GM12874 (cell line): Measurements from ENCODE around the gene ESR2.

Experiments
- CTCF ChIP-seq: IDR thresholded peaks from 2 replicates; pipeline ENCODE4 v1.5.1; 2011; ENCODE audit warnings: low read depth, mild to moderate bottlenecking, control low read depth, low read length, moderate library complexity; ENCODE audit not compliant: insufficient read depth

The ESR2 gene

DNA sequence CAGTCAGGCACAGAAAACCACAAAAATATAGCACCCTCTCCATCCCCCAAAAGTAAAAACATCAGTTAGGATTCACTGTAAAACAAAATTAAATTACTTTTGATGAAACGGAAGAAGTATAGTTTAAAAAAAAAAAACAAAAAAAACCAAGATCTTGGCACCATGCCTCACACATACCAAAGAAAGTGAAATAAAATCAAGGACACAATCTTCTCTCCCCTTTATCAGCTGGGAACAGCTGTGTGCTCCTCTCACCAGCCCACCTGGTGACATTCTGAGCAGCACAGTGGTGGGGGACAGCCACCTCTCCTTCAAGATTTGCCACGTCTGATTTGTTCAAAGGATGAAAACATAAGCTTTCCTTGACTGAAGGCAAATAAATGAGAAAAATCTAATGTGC is 55.5 kb downstream of the ESR2 start:
- TF ChIP-seq CTCF = no peak

- TF ChIP-seq CTCF = no peak
These were observed 56.1 kb downstream of the ESR2 start for GRCh38 chr14:64238049-64238448.

GRCh38 chr14:64235652-64236640 is 58.2 kb downstream of the ESR2 start:
- no peak for TF ChIP-seq CTCF

DNA sequence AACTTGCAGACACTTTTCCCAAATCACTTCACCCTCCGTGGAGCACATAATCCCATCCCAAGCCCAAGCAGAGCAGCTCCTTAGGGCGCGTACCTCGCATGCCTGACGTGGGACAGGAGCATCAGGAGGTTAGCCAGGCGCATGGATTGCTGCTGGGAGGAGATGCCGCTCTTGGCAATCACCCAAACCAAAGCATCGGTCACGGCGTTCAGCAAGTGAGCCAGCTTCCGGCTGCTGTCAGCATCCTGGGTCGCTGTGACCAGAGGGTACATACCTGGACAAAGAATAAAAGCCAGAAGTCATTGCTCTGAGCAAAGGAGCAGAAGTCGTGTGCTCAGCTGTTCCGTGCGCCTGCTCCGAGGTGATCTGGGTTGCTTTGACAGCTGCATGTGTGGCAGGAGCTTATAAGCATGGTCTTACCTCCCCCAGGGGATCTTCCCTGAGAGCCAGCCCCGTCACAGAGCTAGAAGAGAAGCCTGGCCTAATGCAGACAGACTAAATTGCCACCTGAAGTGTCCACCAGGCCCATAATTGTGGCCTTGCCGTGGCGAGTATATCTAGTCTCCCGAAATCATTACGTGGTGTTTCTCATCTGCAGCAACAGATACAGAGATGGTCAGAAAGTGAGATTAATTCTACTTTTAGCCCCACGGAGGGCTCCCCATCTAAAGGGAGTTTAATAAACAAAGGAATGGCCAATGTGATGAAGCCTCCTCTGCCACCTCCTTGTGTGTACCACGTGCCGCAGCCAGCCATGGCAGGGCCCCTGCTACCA is 59.1 kb downstream of the ESR2 start:
- no peak for TF ChIP-seq CTCF

DNA sequence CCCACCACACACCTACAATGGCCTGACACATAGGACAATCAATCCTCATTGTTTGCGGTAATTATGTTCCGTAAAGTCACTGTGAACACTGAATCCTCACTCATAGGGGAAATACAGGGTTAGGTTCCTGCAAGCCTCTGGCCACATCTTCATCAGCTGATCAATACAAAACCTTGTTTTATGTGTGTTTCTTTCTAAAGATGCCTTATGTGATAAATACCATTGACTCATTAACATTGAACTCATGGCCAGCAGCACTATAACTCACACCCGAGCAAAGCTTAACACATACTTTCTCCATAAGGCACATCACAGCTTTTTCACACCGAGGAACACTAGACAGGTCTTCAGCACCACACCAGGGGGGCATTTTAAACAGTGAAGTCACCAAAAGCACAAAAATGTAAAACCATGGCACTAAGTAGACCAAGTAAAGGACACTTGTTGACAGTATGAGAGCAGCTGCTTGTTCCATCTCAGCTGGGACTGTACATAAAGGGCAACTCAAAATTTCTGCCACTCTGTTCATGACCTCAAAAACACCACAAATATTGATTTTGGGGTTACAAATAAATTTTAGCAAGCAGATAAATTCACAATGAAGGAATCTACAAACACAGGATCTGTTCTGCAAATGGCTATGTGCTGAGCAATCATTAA is 60.5 kb downstream of the ESR2 start:
- TF ChIP-seq CTCF = no peak

GRCh38 chr14:64232944-64233343 is 61.2 kb downstream of the ESR2 start:
- TF ChIP-seq CTCF = no peak
